ENCODE results near the gene VCAM1. TPM values are rescaled to one million over a fixed set of nuclear protein-coding genes. Genes with fewer than 3 reads are reported as not detected.

The VCAM1 gene
- total RNA-seq, 1 donor from 2014 or later: 55.3 TPM

- DNase-seq: peak; percentile 67
Measured at GRCh38 chr1:100722221-100722620, 2.7 kb downstream of the VCAM1 start.

- no peak for DNase-seq
Measured at GRCh38 chr1:100724281-100724680, 4.7 kb downstream of the VCAM1 start.

- peak; percentile 51 for DNase-seq
Measured at GRCh38 chr1:100730130-100730529, 10.6 kb downstream of the VCAM1 start.

GRCh38 chr1:100731309-100731708, 11.8 kb downstream of the VCAM1 start:
- no peak for DNase-seq

GRCh38 chr1:100731758-100732157, 12.2 kb downstream of the VCAM1 start:
- no peak for DNase-seq

- peak; percentile 96 for DNase-seq
Measured at GRCh38 chr1:100734676-100735075, 15.1 kb downstream of the VCAM1 start.

GRCh38 chr1:100735244-100735643, 15.7 kb downstream of the VCAM1 start:
- no peak for DNase-seq

- peak; percentile 41 for DNase-seq
Measured at GRCh38 chr1:100736324-100736723, 16.8 kb downstream of the VCAM1 start.

- peak; percentile 78 for DNase-seq
Measured at GRCh38 chr1:100736746-100737145, 17.2 kb downstream of the VCAM1 start.

GRCh38 chr1:100746542-100746932, 27.0 kb downstream of the VCAM1 start:
- no peak for DNase-seq

GRCh38 chr1:100747771-100748170, 28.2 kb downstream of the VCAM1 start:
- DNase-seq: no peak

- DNase-seq: no peak
Measured at GRCh38 chr1:100750005-100750885, 30.7 kb downstream of the VCAM1 start.

- no peak for DNase-seq
Measured at GRCh38 chr1:100752791-100753190, 33.2 kb downstream of the VCAM1 start.

- DNase-seq: no peak
Measured at GRCh38 chr1:100757946-100758345, 38.4 kb downstream of the VCAM1 start.

- DNase-seq: no peak
Measured at GRCh38 chr1:100759188-100759587, 39.6 kb downstream of the VCAM1 start.

- no peak for DNase-seq
Measured at GRCh38 chr1:100760511-100760910, 41.0 kb downstream of the VCAM1 start.

GRCh38 chr1:100762461-100762860, 42.9 kb downstream of the VCAM1 start:
- no peak for DNase-seq

- DNase-seq: peak; percentile 16
Measured at GRCh38 chr1:100767176-100767890, 47.8 kb downstream of the VCAM1 start.

GRCh38 chr1:100769323-100769722, 49.8 kb downstream of the VCAM1 start:
- DNase-seq: no peak

- peak; percentile 45 for DNase-seq
Measured at GRCh38 chr1:100769906-100770646, 50.5 kb downstream of the VCAM1 start.

- no peak for DNase-seq
Measured at GRCh38 chr1:100773444-100773843, 53.9 kb downstream of the VCAM1 start.

GRCh38 chr1:100774370-100774769, 54.8 kb downstream of the VCAM1 start:
- no peak for DNase-seq

- DNase-seq: no peak
Measured at GRCh38 chr1:100775483-100775882, 55.9 kb downstream of the VCAM1 start.
